NCI-H2171 (cell line): ENCODE data around the gene CEACAM5.
"Not testable (repeated sequence)": the region's sequence is repeated elsewhere in the genome, so short reads cannot be mapped to it uniquely, and the experiment has no call there.

ENCODE experiments used
- DNase-seq: peaks from one replicate; lab custom pipeline; 2025; lab: John Stamatoyannopoulos, UW

The CEACAM5 gene

DNA sequence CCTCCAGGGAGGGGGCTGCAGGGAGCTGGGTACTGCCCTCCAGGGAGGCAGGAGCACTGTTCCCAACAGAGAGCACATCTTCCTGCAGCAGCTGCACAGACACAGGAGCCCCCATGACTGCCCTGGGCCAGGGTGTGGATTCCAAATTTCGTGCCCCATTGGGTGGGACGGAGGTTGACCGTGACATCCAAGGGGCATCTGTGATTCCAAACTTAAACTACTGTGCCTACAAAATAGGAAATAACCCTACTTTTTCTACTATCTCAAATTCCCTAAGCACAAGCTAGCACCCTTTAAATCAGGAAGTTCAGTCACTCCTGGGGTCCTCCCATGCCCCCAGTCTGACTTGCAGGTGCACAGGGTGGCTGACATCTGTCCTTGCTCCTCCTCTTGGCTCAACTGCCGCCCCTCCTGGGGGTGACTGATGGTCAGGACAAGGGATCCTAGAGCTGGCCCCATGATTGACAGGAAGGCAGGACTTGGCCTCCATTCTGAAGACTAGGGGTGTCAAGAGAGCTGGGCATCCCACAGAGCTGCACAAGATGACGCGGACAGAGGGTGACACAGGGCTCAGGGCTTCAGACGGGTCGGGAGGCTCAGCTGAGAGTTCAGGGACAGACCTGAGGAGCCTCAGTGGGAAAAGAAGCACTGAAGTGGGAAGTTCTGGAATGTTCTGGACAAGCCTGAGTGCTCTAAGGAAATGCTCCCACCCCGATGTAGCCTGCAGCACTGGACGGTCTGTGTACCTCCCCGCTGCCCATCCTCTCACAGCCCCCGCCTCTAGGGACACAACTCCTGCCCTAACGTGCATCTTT lies 7.8 kb upstream of the CEACAM5 start:
- DNase-seq = no peak

DNA sequence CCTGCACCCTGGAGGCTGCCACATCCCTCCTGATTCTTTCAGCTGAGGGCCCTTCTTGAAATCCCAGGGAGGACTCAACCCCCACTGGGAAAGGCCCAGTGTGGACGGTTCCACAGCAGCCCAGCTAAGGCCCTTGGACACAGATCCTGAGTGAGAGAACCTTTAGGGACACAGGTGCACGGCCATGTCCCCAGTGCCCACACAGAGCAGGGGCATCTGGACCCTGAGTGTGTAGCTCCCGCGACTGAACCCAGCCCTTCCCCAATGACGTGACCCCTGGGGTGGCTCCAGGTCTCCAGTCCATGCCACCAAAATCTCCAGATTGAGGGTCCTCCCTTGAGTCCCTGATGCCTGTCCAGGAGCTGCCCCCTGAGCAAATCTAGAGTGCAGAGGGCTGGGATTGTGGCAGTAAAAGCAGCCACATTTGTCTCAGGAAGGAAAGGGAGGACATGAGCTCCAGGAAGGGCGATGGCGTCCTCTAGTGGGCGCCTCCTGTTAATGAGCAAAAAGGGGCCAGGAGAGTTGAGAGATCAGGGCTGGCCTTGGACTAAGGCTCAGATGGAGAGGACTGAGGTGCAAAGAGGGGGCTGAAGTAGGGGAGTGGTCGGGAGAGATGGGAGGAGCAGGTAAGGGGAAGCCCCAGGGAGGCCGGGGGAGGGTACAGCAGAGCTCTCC lies 6.9 kb upstream of the CEACAM5 start:
- DNase-seq = no peak

- DNase-seq = no peak
Measured at GRCh38 chr19:41702171-41702651, 6.2 kb upstream of the CEACAM5 start.

DNA sequence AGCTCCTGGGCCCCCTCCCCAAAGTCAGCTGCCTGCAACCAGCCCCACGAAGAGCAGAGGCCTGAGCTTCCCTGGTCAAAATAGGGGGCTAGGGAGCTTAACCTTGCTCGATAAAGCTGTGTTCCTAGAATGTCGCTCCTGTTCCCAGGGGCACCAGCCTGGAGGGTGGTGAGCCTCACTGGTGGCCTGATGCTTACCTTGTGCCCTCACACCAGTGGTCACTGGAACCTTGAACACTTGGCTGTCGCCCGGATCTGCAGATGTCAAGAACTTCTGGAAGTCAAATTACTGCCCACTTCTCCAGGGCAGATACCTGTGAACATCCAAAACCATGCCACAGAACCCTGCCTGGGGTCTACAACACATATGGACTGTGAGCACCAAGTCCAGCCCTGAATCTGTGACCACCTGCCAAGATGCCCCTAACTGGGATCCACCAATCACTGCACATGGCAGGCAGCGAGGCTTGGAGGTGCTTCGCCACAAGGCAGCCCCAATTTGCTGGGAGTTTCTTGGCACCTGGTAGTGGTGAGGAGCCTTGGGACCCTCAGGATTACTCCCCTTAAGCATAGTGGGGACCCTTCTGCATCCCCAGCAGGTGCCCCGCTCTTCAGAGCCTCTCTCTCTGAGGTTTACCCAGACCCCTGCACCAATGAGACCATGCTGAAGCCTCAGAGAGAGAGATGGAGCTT lies 4.7 kb upstream of the CEACAM5 start:
- no peak for DNase-seq

GRCh38 chr19:41705393-41706174 lies 2.8 kb upstream of the CEACAM5 start:
- DNase-seq = no peak

GRCh38 chr19:41706741-41707501 lies 1.5 kb upstream of the CEACAM5 start:
- DNase-seq = peak; percentile 25

GRCh38 chr19:41707502-41707812 lies 969 bp upstream of the CEACAM5 start:
- no peak for DNase-seq

DNA sequence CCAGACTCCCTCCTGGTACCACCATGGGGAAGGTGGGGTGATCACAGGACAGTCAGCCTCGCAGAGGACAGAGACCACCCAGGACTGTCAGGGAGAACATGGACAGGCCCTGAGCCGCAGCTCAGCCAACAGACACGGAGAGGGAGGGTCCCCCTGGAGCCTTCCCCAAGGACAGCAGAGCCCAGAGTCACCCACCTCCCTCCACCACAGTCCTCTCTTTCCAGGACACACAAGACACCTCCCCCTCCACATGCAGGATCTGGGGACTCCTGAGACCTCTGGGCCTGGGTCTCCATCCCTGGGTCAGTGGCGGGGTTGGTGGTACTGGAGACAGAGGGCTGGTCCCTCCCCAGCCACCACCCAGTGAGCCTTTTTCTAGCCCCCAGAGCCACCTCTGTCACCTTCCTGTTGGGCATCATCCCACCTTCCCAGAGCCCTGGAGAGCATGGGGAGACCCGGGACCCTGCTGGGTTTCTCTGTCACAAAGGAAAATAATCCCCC lies 505 bp upstream of the CEACAM5 start:
- no peak for DNase-seq

DNA sequence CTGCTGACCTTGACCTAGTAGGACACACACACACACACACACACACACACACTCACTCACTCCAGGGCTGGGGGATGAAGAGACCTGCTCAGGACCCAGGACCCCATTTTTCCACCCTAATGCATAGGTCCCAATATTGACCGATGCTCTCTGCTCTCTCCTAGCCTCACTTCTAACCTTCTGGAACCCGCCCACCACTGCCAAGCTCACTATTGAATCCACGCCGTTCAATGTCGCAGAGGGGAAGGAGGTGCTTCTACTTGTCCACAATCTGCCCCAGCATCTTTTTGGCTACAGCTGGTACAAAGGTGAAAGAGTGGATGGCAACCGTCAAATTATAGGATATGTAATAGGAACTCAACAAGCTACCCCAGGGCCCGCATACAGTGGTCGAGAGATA lies 1.1 kb downstream of the CEACAM5 start:
- not testable (repeated sequence) for DNase-seq

DNA sequence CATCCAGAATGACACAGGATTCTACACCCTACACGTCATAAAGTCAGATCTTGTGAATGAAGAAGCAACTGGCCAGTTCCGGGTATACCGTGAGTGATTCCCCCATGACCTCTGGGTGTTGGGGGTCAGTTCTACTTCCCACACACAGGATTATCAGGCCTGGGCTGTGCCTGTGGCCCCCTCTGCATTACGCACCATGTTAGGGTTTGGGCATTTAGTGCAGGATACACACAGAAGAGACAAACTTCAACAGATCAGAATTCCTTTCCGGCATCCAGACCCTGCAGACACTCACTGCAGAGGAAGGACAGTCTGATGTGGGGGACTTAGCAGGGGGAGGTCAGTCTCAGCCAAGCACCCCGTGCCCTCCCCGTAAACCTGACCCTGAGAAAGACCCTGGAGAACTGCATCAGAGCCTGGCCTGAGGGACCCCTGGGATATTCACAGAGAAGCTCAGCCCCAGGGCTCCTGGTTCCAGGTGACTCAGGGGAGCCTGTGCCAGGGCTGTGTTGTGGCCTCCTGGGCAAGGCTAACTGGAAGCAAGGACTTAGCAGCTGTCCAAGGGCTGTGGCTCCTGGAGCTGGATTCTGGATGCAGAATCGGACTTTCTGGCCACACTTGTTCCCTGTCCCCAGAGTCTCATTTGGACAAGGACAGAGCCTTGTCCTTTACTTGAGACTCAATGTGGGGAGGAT lies 1.7 kb downstream of the CEACAM5 start:
- no peak for DNase-seq

DNA sequence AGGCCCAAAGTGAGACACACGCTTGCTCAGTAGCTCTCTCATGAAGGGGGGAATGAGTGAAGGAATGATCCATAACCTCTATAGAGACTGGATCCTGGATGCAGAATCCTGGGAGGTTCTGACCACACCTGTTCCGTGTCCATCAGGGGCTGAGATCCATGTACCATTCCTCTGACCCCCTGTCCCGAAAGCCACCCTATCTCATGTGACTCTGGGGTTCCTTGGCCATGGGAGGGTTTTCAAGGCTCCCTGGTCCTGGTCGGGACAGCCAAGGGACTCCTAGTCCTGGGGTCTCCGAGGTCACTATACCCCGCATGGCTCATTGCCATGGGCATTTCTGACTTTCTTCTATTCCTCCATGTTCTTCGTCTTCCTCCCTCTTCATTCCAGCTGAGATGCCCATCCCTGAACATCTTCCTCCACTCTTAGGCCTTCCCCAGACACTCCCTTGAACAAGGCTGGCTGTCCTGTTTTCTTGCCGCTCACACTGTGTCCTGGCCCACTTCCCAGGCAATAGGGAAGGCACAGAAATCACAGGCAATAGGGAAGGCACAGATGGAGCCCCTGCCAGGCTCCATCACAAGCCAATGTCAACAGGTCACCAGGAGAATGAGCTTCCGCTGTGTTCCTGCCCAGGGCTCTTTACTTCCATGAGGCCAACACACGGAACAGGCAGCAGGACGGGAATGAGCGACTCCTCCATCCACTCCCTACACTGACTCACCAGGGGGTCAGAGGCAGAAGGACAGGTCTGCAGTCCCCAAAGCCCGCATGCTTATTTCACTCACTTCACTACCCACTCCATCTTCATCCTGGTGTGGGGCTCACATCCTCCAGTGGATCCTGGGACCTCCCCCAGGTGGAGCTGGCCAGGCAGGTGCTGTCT lies 3.2 kb downstream of the CEACAM5 start:
- DNase-seq = no peak

- DNase-seq = no peak
Measured at GRCh38 chr19:41714598-41714997, 6.2 kb downstream of the CEACAM5 start.

GRCh38 chr19:41718761-41719160 lies 10.3 kb downstream of the CEACAM5 start:
- DNase-seq = no peak

DNA sequence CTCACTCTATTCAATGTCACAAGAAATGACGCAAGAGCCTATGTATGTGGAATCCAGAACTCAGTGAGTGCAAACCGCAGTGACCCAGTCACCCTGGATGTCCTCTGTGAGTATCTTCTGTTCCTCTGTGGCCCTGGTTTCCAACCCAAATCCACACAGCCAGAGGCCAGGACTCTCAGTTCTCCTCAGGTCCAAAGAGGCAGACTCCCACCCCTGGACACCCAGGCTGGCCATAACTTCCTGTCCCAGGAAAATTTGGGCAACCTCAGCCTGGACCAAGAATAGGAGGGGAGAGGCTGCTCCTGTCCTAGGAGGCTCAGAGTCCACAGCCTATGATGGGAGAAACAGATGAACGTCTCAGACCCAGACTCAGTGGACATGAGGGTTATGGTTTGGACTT lies 11.7 kb downstream of the CEACAM5 start:
- no peak for DNase-seq

- DNase-seq = no peak
Measured at GRCh38 chr19:41726493-41726892, 18.1 kb downstream of the CEACAM5 start.

DNA sequence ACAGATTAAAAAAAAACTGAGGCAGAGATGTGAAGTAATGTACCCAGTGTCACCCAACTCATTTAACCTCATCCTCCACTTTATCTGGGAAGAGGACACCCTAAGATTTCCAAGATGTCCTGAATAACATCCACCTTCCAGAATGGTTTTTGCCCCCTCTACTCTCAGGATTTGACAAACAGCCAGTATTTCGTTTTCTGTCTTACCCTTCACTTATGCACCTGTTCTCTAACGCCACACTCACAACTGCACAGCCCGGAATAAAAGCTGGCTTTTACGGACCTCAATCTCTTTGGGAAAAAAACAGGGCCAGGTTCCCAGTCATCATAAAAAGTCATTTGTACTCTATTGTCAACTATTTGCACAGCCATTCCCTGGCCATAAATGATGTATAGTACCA lies 25.7 kb downstream of the CEACAM5 start:
- DNase-seq = no peak

GRCh38 chr19:41734585-41734984 lies 26.2 kb downstream of the CEACAM5 start:
- DNase-seq = no peak

GRCh38 chr19:41735071-41735600 lies 26.7 kb downstream of the CEACAM5 start:
- DNase-seq = no peak

DNA sequence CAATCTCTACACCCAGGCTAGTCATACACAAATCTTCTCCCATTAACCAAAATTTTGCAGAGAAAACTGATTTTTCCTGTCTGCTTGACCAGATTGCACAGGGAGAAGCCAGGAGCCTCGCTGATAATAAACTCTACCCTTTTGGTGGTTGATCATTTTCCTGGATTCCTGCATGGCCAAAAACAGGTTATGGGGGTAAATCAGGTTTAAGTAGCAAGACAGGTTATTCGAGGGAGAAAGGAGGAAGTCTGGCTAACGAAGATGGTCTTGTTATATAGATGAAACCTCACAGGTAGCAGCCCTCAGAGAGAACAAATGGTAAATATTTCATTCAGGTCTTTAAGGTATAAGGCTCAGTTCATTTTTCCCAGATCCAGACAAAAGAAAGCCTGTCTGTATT lies 30.9 kb downstream of the CEACAM5 start:
- no peak for DNase-seq
